Left colon (tissue), 2 donors: ENCODE measurements around the gene PLCE1. TPM values are rescaled to one million over a fixed set of nuclear protein-coding genes. Genes with fewer than 3 reads are reported as not detected.

Experiments
- ATAC-seq: fragments of 200-7000 bp; cut with Tn5 transposase; one replicate; pipeline ENCODE4 v1.9.1; 2020; ENCODE audit warnings: mild to moderate bottlenecking, moderate library complexity
- DNase-seq, 2 donors: peaks; one replicate each; pipeline ENCODE4 v3.0.0-alpha.2; 2020
- intact Hi-C, 2 donors: fragments of 100-400 bp; cut with DNase I in 1 of 2; cut with micrococcal nuclease in 1 of 2; formaldehyde crosslinking; loops; one replicate each; pipeline versions ENCODE4 v1.11.2 to v1.14.0; 2022; cut with DNase I, micrococcal nuclease
- total RNA-seq, 2 donors: library from RNA; stranded (reverse); fragmentation: NEBNext Ultra II Directional; extraction: Animal tissue kit (Norgen Biotek cat#: 25700); gene quantifications; one replicate each; pipeline ENCODE4 v1.2.1, GENCODE V29; 2021
- donor health status: DM: no; HTN: no; CAD: no.
- donor health status: DM: yes; HTN: yes; CAD: no.

Gene PLCE1
- total RNA-seq, 2 donors from 2014 or later: 45.2 to 57.6 TPM

- DNase-seq (no peak), ATAC-seq (no peak)
- intact Hi-C loops: no loop called here
Measured at GRCh38 chr10:94011296-94011695, 17.6 kb downstream of the PLCE1 start.

DNA sequence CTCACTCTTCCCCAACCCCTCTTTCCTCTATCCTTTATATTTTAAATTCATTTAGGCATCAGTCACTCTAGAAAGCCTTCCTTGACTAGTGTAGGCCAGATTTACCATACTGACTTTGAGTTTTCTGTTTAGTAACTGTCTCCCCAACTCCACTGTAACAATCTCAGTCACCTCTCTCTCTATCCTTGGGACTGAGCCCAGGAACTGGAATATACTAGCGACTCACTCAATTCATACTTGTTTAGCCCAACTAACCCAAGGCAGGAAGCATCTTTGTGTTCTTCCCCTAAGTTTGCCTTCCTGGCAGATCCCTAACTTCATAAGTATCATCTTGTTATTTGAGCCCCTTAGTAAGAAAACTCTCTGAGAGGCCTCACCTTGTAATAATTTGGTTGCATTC, 19.1 kb downstream of the PLCE1 start:
- ATAC-seq (no peak), DNase-seq (no peak)
- intact Hi-C loops: no loop called here

DNA sequence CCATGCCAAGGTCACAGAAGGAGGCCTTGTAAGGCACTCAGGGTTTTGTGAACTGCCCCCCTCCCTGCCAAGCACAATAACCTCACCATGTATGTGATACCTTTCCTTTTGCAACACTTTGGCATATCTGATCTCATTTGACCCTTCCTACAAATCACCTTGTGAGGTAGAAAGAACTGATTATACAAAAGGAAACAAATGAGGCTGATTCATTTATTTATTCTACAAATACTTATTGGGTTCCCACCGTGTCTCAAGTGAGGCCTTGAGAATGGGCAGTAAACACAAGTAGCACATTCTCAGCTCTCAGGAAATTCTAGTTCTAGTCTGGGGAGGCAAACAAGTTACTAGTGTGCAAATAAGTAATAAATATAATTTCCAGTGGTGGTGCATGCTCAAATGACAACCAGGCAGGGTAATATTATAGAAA, 19.6 kb downstream of the PLCE1 start:
- ATAC-seq: no peak
- intact Hi-C loops: no loop called here

GRCh38 chr10:94014304-94014703, 20.6 kb downstream of the PLCE1 start:
- intact Hi-C loops: no loop called here
- ATAC-seq: no peak
- DNase-seq: no peak

More for the DNA sequence above, 19.6 kb downstream of the PLCE1 start:
- no peak for DNase-seq

GRCh38 chr10:94016727-94017714, 23.3 kb downstream of the PLCE1 start:
- DNase-seq (no peak), ATAC-seq (no peak)
- intact Hi-C loops: no loop called here

DNA sequence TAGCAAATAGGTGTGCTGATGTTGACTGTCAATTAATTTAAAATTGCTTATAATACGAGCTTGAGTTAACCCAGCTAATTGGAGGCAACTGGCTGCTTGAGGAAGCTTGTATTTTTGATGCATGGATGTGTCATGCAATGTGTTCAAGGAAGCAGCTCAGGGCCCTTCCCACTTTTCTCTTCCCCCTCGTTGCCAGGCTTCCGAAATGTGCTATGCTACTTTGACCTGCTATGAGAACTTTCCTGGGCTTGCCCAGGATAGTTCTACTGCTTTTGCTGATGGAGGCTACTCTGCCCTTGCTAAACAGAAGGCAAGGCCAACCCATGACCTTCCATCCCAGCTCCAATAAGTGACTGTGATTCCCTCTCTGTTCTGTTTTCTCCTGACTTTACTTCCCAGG, 24.4 kb downstream of the PLCE1 start:
- ATAC-seq: peak; percentile 94
- no peak for DNase-seq

GRCh38 chr10:94023906-94024305, 30.2 kb downstream of the PLCE1 start:
- intact Hi-C loops: no loop called here
- ATAC-seq: peak; percentile 81

More for the DNA sequence above, 24.4 kb downstream of the PLCE1 start:
- intact Hi-C loops: no loop called here

DNA sequence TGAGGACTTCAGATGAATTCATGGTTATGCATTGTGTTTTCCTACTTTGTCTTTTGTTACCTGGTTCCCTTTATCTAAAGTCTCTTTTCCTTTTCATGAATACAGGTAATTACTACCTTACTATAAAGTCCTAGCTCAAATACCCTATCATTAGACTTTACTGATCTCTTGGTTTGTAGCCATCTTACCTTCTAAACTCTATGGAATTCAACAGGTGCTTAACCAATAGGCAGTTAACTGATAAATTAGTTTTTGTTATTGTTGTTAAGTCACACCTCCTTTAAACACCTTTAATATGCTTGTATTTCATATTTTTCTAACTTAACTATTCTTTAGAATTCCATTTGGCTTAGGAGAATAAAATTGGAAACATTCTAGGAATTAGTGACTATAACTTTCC, 30.7 kb downstream of the PLCE1 start:
- ATAC-seq: no peak
- no peak for DNase-seq
- intact Hi-C loops: no loop called here

More at GRCh38 chr10:94023906-94024305, 30.2 kb downstream of the PLCE1 start:
- DNase-seq: no peak

GRCh38 chr10:94025806-94026205, 32.1 kb downstream of the PLCE1 start:
- no peak for ATAC-seq
- DNase-seq: no peak
- intact Hi-C loops: no loop called here

- DNase-seq (no peak), ATAC-seq (peak; percentile 77)
- intact Hi-C loops: no loop called here
Measured at GRCh38 chr10:94027197-94027596, 33.5 kb downstream of the PLCE1 start.

- no peak for ATAC-seq
- intact Hi-C loops: no loop called here
- DNase-seq: no peak
Measured at GRCh38 chr10:94029955-94030354, 36.2 kb downstream of the PLCE1 start.

GRCh38 chr10:94035982-94036765, 42.4 kb downstream of the PLCE1 start:
- ATAC-seq (no peak), DNase-seq (no peak)
- intact Hi-C loops: no loop called here

DNA sequence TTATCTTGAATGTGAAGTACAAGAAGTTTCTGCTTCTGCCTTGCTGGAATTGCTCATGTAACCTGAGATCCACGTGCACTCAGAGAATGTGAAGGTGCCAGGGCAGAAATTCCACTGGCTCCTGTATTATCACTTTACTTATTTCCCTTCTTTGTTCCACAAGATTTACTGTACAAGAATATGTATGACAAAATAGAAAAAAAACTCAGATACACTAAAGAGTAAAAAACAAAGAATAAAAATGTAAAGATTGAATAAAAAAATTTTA, 43.0 kb downstream of the PLCE1 start:
- intact Hi-C loops: no loop called here
- no peak for ATAC-seq
- DNase-seq: no peak

DNA sequence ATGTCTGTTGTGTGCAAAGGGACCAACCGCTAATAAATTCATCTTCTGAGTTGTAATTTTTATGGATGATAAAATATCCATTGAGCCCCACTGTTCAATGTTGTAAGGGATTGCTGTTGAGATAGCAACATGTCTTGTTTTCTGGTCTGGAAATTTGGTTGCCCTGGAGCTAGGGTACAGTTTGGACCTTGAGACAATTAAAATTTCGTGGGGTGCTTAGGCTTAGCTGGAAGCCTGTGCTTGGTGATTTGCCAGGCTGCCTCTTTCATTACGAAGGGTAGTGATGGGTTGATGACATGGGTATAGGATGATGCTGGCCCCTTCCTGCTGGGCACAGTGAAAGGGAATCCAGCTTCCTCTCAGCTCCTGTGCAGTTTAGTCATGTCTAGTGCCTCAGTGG, 43.6 kb downstream of the PLCE1 start:
- intact Hi-C loops: no loop called here
- DNase-seq (no peak), ATAC-seq (no peak)

DNA sequence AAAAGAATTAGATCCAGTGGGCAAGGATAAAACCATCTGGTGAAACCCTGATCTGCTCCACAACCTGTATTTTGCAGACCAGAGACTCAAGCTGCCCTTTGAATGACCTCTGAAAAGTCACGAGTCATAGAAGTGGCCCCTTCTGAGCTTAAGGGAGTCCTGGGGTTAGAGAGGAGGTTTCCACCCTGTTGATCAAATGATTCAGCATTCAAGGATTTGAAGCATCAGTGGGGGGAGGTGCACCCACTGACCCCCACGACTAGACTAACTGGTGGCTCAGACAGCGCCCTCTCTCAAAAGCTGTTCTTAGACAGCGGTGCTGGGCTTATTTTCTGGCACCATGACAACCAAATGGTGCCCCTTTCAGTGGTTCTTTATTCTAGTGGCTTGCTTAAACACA, 44.3 kb downstream of the PLCE1 start:
- ATAC-seq (no peak), DNase-seq (no peak)
- intact Hi-C loops: no loop called here

DNA sequence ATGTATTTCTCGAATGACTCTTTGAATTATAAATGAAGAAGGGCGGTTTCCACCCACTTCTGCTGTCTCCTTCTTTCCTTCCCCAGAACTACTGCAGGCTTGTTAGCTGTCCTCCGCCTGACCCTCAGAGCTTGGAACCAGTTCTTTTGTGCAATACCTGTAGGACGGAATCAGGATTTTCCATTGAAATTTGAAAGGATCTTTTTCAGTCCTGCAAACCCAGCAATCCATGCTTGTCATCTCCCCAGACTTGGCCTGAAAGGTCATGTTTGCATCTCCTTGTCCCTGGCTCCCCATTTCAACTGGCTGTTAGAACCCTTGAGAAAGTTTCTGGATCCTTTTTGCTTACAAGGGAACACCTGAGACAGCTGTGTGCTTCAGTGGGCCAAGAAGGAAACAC, 47.5 kb downstream of the PLCE1 start:
- intact Hi-C loops: no loop called here
- ATAC-seq (no peak), DNase-seq (no peak)

DNA sequence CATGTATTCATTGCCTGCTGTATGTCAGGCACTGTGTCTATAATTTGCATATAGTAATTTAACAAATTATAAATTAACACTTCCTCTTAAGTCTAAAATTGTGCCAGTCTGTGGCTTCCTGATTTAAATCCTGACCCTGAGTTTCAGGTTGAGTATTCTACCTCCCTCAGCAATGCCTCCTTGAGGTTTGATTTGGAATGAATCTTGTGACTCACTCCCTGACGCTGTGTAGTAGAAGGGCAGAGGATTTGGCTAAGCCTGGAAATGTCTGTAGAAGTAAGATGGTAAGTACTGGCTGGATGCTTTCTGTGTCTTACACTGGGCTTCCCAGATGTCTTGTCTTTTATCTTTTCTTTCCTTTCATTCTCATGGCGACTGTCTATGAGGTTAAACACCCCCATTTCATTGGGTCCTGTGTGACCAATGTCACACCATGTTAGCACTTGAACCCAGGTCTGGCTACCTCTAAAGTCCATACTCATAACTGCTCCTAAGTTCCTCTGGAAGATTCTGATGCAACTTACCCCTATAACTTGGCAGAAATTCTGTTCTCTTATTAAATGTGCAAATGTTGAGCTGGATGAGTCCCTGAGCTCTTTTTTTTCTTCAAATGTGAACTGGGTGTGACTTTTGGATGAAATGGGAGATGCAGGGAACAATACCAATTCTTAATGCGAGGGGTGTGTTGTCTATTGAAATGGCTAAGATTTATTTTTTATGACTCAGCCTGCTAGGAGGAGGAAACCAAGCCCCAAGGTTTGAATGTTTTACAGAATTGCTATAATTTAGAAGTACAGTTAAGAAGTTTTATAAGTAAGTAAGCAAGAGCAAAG, 48.5 kb downstream of the PLCE1 start:
- intact Hi-C loops: no loop called here
- ATAC-seq (peak; percentile 79), DNase-seq (no peak)

- peak; percentile 54 for ATAC-seq
- intact Hi-C loops: no loop called here
Measured at GRCh38 chr10:94042834-94043175, 49.1 kb downstream of the PLCE1 start.

More at GRCh38 chr10:94042834-94043175, 49.1 kb downstream of the PLCE1 start:
- DNase-seq: no peak
